K562 (cell line): Measurements from ENCODE around the gene LTB4R2. TPM values are rescaled to one million over a fixed set of nuclear protein-coding genes. Genes with fewer than 3 reads are reported as not detected.

Experiments used
- ATAC-seq: fragments of 200-7000 bp; cut with Tn5 transposase; 3 replicates; pipeline ENCODE4 v1.9.1; 2020; ENCODE audit warnings: moderate library complexity
- BruUV-seq: library from RNA; stranded (reverse); fragments of 400-500 nt; replicated peaks from 2 replicates; lab custom pipeline; 2021; lab: Mats Ljungman, UMichigan
- CTCF ChIA-PET: fragments of 300-600 bp; formaldehyde crosslinking; extraction: SDS; loops from one replicate; lab custom pipeline; 2021; ENCODE audit warnings: low intra/inter-chr PET ratio; lab: Yijun Ruan, JAX
- POLR2A ChIA-PET: fragments of 300-600, 350-650 bp; sonication (Branson Sonifier 250); formaldehyde crosslinking; extraction: SDS; loops from one replicate; lab custom pipeline; 2021; ENCODE audit warnings: antibody characterized with exemption, inconsistent platforms; lab: Yijun Ruan, JAX
- DNase-seq, 4 experiments: peaks; one replicate each; pipeline versions ENCODE4 v3.0.0 to v3.0.0-alpha.2; 2011 to 2018; ENCODE audit warnings: low spot score in 3 of 4, mixed read lengths in 3 of 4; ENCODE audit errors: extremely low read depth in 1 of 4
- FAIRE-seq: peaks from 2 replicates; lab custom pipeline; 2011; peaks lifted over from hg19 to GRCh38; lab: Jason Lieb, UNC
- H2AFZ ChIP-seq: 2 replicates; pipeline ENCODE4 v1.6.0; 2011; ENCODE audit warnings: low read depth, low read length, control low read depth, inconsistent platforms
- H3K27ac ChIP-seq: fragments of 200-600 bp; 3 replicates; pipeline ENCODE4 v1.8.0; 2011; ENCODE audit warnings: low read depth, mild to moderate bottlenecking, control low read depth, inconsistent platforms, low read length, moderate library complexity, mixed read lengths; ENCODE audit errors: extremely low read depth
- H3K27me3 ChIP-seq, 2 experiments: fragments of 300-600 bp in 1 of 2; 2 replicates in 1 of 2; 3 replicates in 1 of 2; pipeline versions ENCODE4 v1.6.0 to v1.8.0; 2011; ENCODE audit warnings: inconsistent platforms in 2 of 2, low read length in 2 of 2, mild to moderate bottlenecking in 1 of 2, mixed read lengths in 1 of 2, moderate library complexity in 1 of 2; ENCODE audit not compliant: control insufficient read depth in 2 of 2, insufficient read depth in 2 of 2
- H3K36me3 ChIP-seq: fragments of 300-600 bp; 3 replicates; pipeline ENCODE4 v1.8.0; 2011; ENCODE audit warnings: mild to moderate bottlenecking, low read length, inconsistent platforms; ENCODE audit not compliant: control insufficient read depth, insufficient read depth
- H3K4me1 ChIP-seq, 2 experiments: fragments of 200-600 bp in 1 of 2; replicated peaks in 1 of 2; 2 replicates in 1 of 2; 3 replicates in 1 of 2; pipeline versions ENCODE4 v1.5.1 to v1.8.0; 2011; ENCODE audit warnings: inconsistent platforms in 2 of 2, low read length in 2 of 2, mild to moderate bottlenecking in 1 of 2, mixed read lengths in 1 of 2, moderate library complexity in 1 of 2; ENCODE audit not compliant: control insufficient read depth in 2 of 2, insufficient read depth in 2 of 2
- H3K4me2 ChIP-seq: 2 replicates; pipeline ENCODE4 v1.6.1; 2011; ENCODE audit warnings: low read length, control low read depth, inconsistent platforms, mixed read lengths; ENCODE audit not compliant: insufficient read depth
- H3K4me3 ChIP-seq: fragments of 200-600 bp; sonication (generic), shearing (Covaris generic); 2 replicates; pipeline ENCODE4 v1.5.1; 2016; ENCODE audit warnings: control low read depth, inconsistent platforms
- H3K79me2 ChIP-seq: fragments of 200-600 bp; 3 replicates; pipeline ENCODE4 v1.8.0; 2011; ENCODE audit warnings: low read length, inconsistent platforms; ENCODE audit not compliant: control insufficient read depth, insufficient read depth
- H3K9ac ChIP-seq, 2 experiments: 2 replicates each; pipeline versions ENCODE4 v1.6.0 to v1.6.1; 2011; ENCODE audit warnings: low read depth in 2 of 2, low read length in 2 of 2, control low read depth in 1 of 2, inconsistent platforms in 1 of 2, mild to moderate bottlenecking in 1 of 2, mixed read lengths in 1 of 2; ENCODE audit not compliant: insufficient read depth in 1 of 2
- H3K9me1 ChIP-seq: one replicate; pipeline ENCODE4 v1.6.0; 2011; ENCODE audit warnings: inconsistent platforms, mild to moderate bottlenecking, low read length, moderate library complexity; ENCODE audit not compliant: control insufficient read depth, insufficient read depth
- H3K9me3 ChIP-seq: replicated peaks from 2 replicates; pipeline ENCODE4 v1.5.1; 2011; ENCODE audit warnings: low read depth, low read length, inconsistent platforms; ENCODE audit not compliant: control insufficient read depth, insufficient read depth
- H4K20me1 ChIP-seq: replicated peaks from 2 replicates; pipeline ENCODE4 v1.6.1; 2011; ENCODE audit warnings: low read length, inconsistent platforms, mixed read lengths; ENCODE audit not compliant: control insufficient read depth, insufficient read depth
- CREB1 ChIP-seq, 2 experiments: sonication (generic) in 1 of 2; formaldehyde crosslinking in 1 of 2; IDR thresholded peaks; 2 replicates each; pipeline versions ENCODE4 v1.6.1 to v1.8.0; 2012 to 2022; ENCODE audit warnings: inconsistent platforms in 1 of 2, mild to moderate bottlenecking in 1 of 2, missing genetic modification reagents in 1 of 2, moderate library complexity in 1 of 2
- FOXA3 ChIP-seq, 2 experiments: fragments of 450-650 bp in 1 of 2; sonication (generic) in 1 of 2; formaldehyde crosslinking; IDR thresholded peaks in 1 of 2; conservative IDR thresholded peaks in 1 of 2; 2 replicates each; pipeline versions ENCODE4 v1.4.0 to v1.8.0; 2020 to 2022; ENCODE audit warnings: mild to moderate bottlenecking in 2 of 2, missing genetic modification reagents in 1 of 2
- WGBS: fragments of 100-300 bp; shearing (Covaris generic); methylation state at CpG from one replicate; pipeline ENCODE4 v1.1.6; 2016; ENCODE audit warnings: low coverage, mixed read lengths; ENCODE audit not compliant: insufficient coverage; ENCODE audit errors: missing lambda C conversion rate; 5-methylcytosine and 5-hydroxymethylcytosine counted together
- in situ Hi-C: fragments of 300-500 bp; cut with MboI; formaldehyde crosslinking; loops from 4 replicates; pipeline ENCODE4 v1.15.0; 2018; ENCODE audit warnings: inconsistent platforms, mixed read lengths
- intact Hi-C: fragments of 100-400 bp; cut with micrococcal nuclease; formaldehyde crosslinking; loops from 2 replicates; pipeline ENCODE4 v1.14.2; 2022
- polyA plus RNA-seq, 8 experiments: library from polyadenylated mRNA; depleted of rRNA in 4 of 8; stranded (reverse) in 5 of 8; unstranded in 3 of 8; fragments of >200 nt; fragmentation: Nextera tagmentation in 2 of 8; fragmentation: Illumina TruSeq in 1 of 8; extraction: Ambion mirVana in 2 of 8; extraction: Trizol in 1 of 8; gene quantifications; 2 replicates each; pipeline versions ENCODE4 v1.2.1 to v1.2.3, GENCODE V29; 2011 to 2014; ENCODE audit warnings: inconsistent platforms in 1 of 8, missing spikeins in 1 of 8
- total RNA-seq, 7 experiments: library from RNA; depleted of rRNA in 6 of 7; stranded (reverse); fragments of >200 nt in 6 of 7; fragmentation: Illumina TruSeq in 2 of 7; extraction: Trizol in 2 of 7; gene quantifications; 2 replicates each; pipeline versions ENCODE4 v1.2.1 to v1.2.3, GENCODE V29; 2011 to 2021; ENCODE audit warnings: low replicate concordance in 1 of 7

The LTB4R2 gene
- total and polyA plus RNA-seq, 9 of the 15 experiments (the other 6 are each of a cell fraction or from before 2014, with no cell fraction given), result 0.03 to 11.6 (median 2.8) TPM; not detected in 1

GRCh38 chr14:24298892-24299254, 11.1 kb upstream of the LTB4R2 start:
- peak overlapping the region; percentile 75 for H3K27ac ChIP-seq
- peak overlapping the region; percentile 43; the same call in 1 of the 2 replicates for H2AFZ ChIP-seq
- ATAC-seq (peak; percentile 52), DNase-seq (peak; percentile 28 to 41 (median 30)), FAIRE-seq (no peak)
- no TSS peak for BruUV-seq
- CTCF ChIA-PET, result interaction anchor here (1.2 kb wide), 1 partner anchor 83 kb away, joined by 5 read pairs; the partner anchor contains the start of gene MDP1
- no peaks in the 10 kb centered on the region for H3K9me3 ChIP-seq
- H3K9ac ChIP-seq, result peak overlapping the region; percentile 76 to 96
- WGBS, result 7% methylated on average over 7 of the region's 7 CpGs
- H3K4me2 ChIP-seq, result peak overlapping the region; percentile 91
- intact Hi-C loops, result no loop called here
- peaks cover 28% of the 10 kb centered on the region for H3K79me2 ChIP-seq
- TF ChIP-seq CREB1 (IDR thresholded peaks at IDR 0.05) (no peak), CREB1 (CRISPR knock-in tag; IDR thresholded peaks at IDR 0.05) (no peak), FOXA3 (CRISPR knock-in tag; conservative IDR thresholded peaks at IDR 0.05 in 1 of 2, IDR thresholded peaks at IDR 0.05 in 1 of 2) (0 out of 4 replicates have a peak, but pooled peaks of 1 of the 2 experiments have one; percentile 44)
- H3K36me3 ChIP-seq, result peaks cover 42% of the 10 kb centered on the region
- H3K4me3 ChIP-seq, result peak overlapping the region; percentile 71
- in situ Hi-C loops, result loop anchor here (5.0 to 10.0 kb wide), 2 partner anchors 57 to 284 kb away; partner anchors contain the start of gene TINF2
- POLR2A ChIA-PET, result interaction anchor here (0.7 to 2.3 kb wide), 5 partner anchors 9 to 84 kb away, joined by 3 to 10 read pairs (median 4); partner anchors contain the start of genes CIDEB and TINF2
- H3K4me1 ChIP-seq, result peaks cover 12 to 14% of the 10 kb centered on the region in 2 experiments; a peak in 4 of 5 replicates
- no peaks in the 10 kb centered on the region for H3K27me3 ChIP-seq
- peaks cover 3% of the 10 kb centered on the region for H3K9me1 ChIP-seq
- no peaks in the 10 kb centered on the region for H4K20me1 ChIP-seq
